GM12878 (cell line): Measurements from ENCODE around the gene COX6B1. TPM values are rescaled to one million over a fixed set of nuclear protein-coding genes. Genes with fewer than 3 reads are reported as not detected.

Experiments
- ATAC-seq: fragments of 200-7000 bp; cut with Tn5 transposase; 3 replicates; pipeline ENCODE4 v1.9.1; 2020; ENCODE audit warnings: mild to moderate bottlenecking, moderate library complexity
- BruUV-seq: library from RNA; stranded (reverse); fragments of 400-500 nt; replicated peaks from 2 replicates; lab custom pipeline; 2021; lab: Mats Ljungman, UMichigan
- CTCF ChIA-PET: fragments of 300-600 bp; sonication (Branson Sonifier 250); formaldehyde crosslinking; extraction: SDS; loops from one replicate; lab custom pipeline; 2021; ENCODE audit warnings: inconsistent platforms; lab: Yijun Ruan, JAX
- POLR2A ChIA-PET: fragments of 350-600 bp; formaldehyde crosslinking; extraction: SDS; loops from one replicate; lab custom pipeline; 2021; ENCODE audit warnings: inconsistent platforms; lab: Charles Lee
- RAD21 ChIA-PET: fragments of 300-600 bp; sonication (Branson Sonifier 250); formaldehyde crosslinking; loops from one replicate; lab custom pipeline; 2023; ENCODE audit warnings: antibody characterized with exemption; ENCODE audit not compliant: unreplicated experiment; lab: Charles Lee
- SMC1A ChIA-PET: fragments of 300-600 bp; sonication (Branson Sonifier 250); formaldehyde crosslinking; loops from one replicate; lab custom pipeline; 2023; ENCODE audit not compliant: unreplicated experiment, uncharacterized antibody; lab: Charles Lee
- DNase-seq: peaks from one replicate; pipeline ENCODE4 v3.0.0-alpha.2; 2011; ENCODE audit warnings: low read depth, low spot score
- FAIRE-seq: peaks from 3 replicates; lab custom pipeline; 2011; peaks lifted over from hg19 to GRCh38; lab: Jason Lieb, UNC
- H2AFZ ChIP-seq: 2 replicates; pipeline ENCODE4 v1.6.0; 2011; ENCODE audit warnings: low read depth, low read length, control low read depth; ENCODE audit not compliant: control insufficient read depth
- H3K27ac ChIP-seq: 2 replicates; pipeline ENCODE4 v1.5.1; 2011; ENCODE audit warnings: control low read depth; ENCODE audit not compliant: control insufficient read depth, insufficient read depth
- H3K27me3 ChIP-seq, 2 experiments: replicated peaks in 1 of 2; 2 replicates each; pipeline versions ENCODE4 v1.6.0 to v1.6.1; 2011; ENCODE audit warnings: low read length in 1 of 2; ENCODE audit not compliant: control insufficient read depth in 2 of 2, insufficient read depth in 2 of 2
- H3K36me3 ChIP-seq, 2 experiments: 2 replicates each; pipeline ENCODE4 v1.5.1; 2011; ENCODE audit warnings: low read length in 1 of 2; ENCODE audit not compliant: control insufficient read depth in 2 of 2, insufficient read depth in 2 of 2
- H3K4me1 ChIP-seq: 2 replicates; pipeline ENCODE4 v1.6.1; 2011; ENCODE audit warnings: mild to moderate bottlenecking, low read length, moderate library complexity, mixed read lengths; ENCODE audit not compliant: control insufficient read depth, insufficient read depth
- H3K4me2 ChIP-seq: 2 replicates; pipeline ENCODE4 v1.6.0; 2011; ENCODE audit warnings: control low read depth; ENCODE audit not compliant: control insufficient read depth, insufficient read depth
- H3K4me3 ChIP-seq: fragments of 200-600 bp; sonication (generic); 2 replicates; pipeline ENCODE4 v1.5.1; 2016
- H3K79me2 ChIP-seq: 2 replicates; pipeline ENCODE4 v1.6.0; 2011; ENCODE audit warnings: low read length; ENCODE audit not compliant: control insufficient read depth, insufficient read depth
- H3K9ac ChIP-seq: 2 replicates; pipeline ENCODE4 v1.8.0; 2011; ENCODE audit warnings: low read length, control low read depth, mixed read lengths; ENCODE audit not compliant: control insufficient read depth, insufficient read depth
- H3K9me3 ChIP-seq: replicated peaks from 3 replicates; pipeline ENCODE4 v1.5.1; 2011; ENCODE audit warnings: mild to moderate bottlenecking, low read length; ENCODE audit not compliant: control insufficient read depth, insufficient read depth
- H4K20me1 ChIP-seq: 2 replicates; pipeline ENCODE4 v1.6.0; 2011; ENCODE audit not compliant: control insufficient read depth, insufficient read depth
- ASH2L ChIP-seq: fragments of 300-600, 200-600 bp; sonication (generic); IDR thresholded peaks from 2 replicates; pipeline ENCODE4 v1.6.1; 2017; ENCODE audit warnings: low read depth, mild to moderate bottlenecking, borderline replicate concordance
- CBFB ChIP-seq: IDR thresholded peaks from 2 replicates; pipeline ENCODE4 v1.6.1; 2016; ENCODE audit warnings: antibody characterized with exemption, low read depth
- CEBPZ ChIP-seq: fragments of 150-350 bp; IDR thresholded peaks from 2 replicates; pipeline ENCODE4 v1.6.1; 2016; ENCODE audit warnings: low read depth, low read length
- DPF2 ChIP-seq: fragments of 450-650 bp; IDR thresholded peaks from 2 replicates; pipeline ENCODE4 v1.6.1; 2017; ENCODE audit warnings: mild to moderate bottlenecking
- ETV6 ChIP-seq, 2 experiments: fragments of 450-650 bp in 1 of 2; IDR thresholded peaks in 1 of 2; conservative IDR thresholded peaks in 1 of 2; 2 replicates each; pipeline ENCODE4 v1.6.1; 2014; ENCODE audit warnings: antibody characterized with exemption in 1 of 2, borderline replicate concordance in 1 of 2, low read depth in 1 of 2, mild to moderate bottlenecking in 1 of 2, moderate library complexity in 1 of 2
- FOS ChIP-seq: IDR thresholded peaks from 3 replicates; pipeline ENCODE4 v1.6.1; 2011; ENCODE audit warnings: borderline replicate concordance; ENCODE audit not compliant: insufficient read length; ENCODE audit errors: extremely low read depth
- GATAD2B ChIP-seq: fragments of 450-650 bp; conservative IDR thresholded peaks from 2 replicates; pipeline ENCODE4 v1.6.1; 2017; ENCODE audit warnings: low read depth, mild to moderate bottlenecking, moderate library complexity
- IKZF1 ChIP-seq: fragments of 450-650 bp; conservative IDR thresholded peaks from 2 replicates; pipeline ENCODE4 v1.6.1; 2017; ENCODE audit warnings: antibody characterized with exemption, mild to moderate bottlenecking
- IRF3 ChIP-seq: fragments of 450-650 bp; IDR thresholded peaks from 2 replicates; pipeline ENCODE4 v1.6.1; 2014; ENCODE audit warnings: mild to moderate bottlenecking
- LARP7 ChIP-seq: fragments of 450-650 bp; IDR thresholded peaks from 2 replicates; pipeline ENCODE4 v1.6.1; 2017; ENCODE audit warnings: mild to moderate bottlenecking
- MEF2B ChIP-seq: fragments of 450-650 bp; IDR thresholded peaks from 2 replicates; pipeline ENCODE4 v1.6.1; 2018; ENCODE audit warnings: mild to moderate bottlenecking, moderate library complexity; ENCODE audit not compliant: partially characterized antibody, poor library complexity, severe bottlenecking
- MXI1 ChIP-seq: fragments of 150-350 bp; IDR thresholded peaks from 2 replicates; pipeline ENCODE4 v1.6.1; 2011; ENCODE audit warnings: low read depth, mild to moderate bottlenecking, inconsistent platforms, low read length, improper control_type of control experiment
- NBN ChIP-seq: fragments of 450-650 bp; IDR thresholded peaks from 2 replicates; pipeline ENCODE4 v1.6.1; 2016
- PRDM15 ChIP-seq: fragments of 450-650 bp; formaldehyde crosslinking; IDR thresholded peaks from 2 replicates; pipeline ENCODE4 v1.4.0; 2020; ENCODE audit warnings: mild to moderate bottlenecking, moderate library complexity
- SP1 ChIP-seq: IDR thresholded peaks from one replicate; pipeline ENCODE4 v1.6.1; 2011; ENCODE audit warnings: low read depth, low read length
- SRF ChIP-seq, 2 experiments: IDR thresholded peaks; 2 replicates each; pipeline ENCODE4 v1.6.1; 2011; ENCODE audit warnings: low read depth in 2 of 2, low read length in 2 of 2, mild to moderate bottlenecking in 1 of 2, moderate library complexity in 1 of 2
- STAT3 ChIP-seq: IDR thresholded peaks from 2 replicates; pipeline ENCODE4 v1.6.1; 2011; ENCODE audit warnings: low read depth, low read length, improper control_type of control experiment
- WGBS: methylation state at CpG from one replicate; pipeline ENCODE4 v1.1.6; 2016; ENCODE audit warnings: low lambda C conversion rate; ENCODE audit not compliant: insufficient replicate concordance, insufficient coverage; ENCODE audit errors: missing lambda C conversion rate; 5-methylcytosine and 5-hydroxymethylcytosine counted together
- in situ Hi-C: fragments of 300-500 bp; cut with MboI; formaldehyde crosslinking; loops from 9 replicates; pipeline ENCODE4 v1.14.3; 2018; ENCODE audit warnings: mixed read lengths
- intact Hi-C: fragments of 100-400 bp; cut with micrococcal nuclease; formaldehyde crosslinking; loops from one replicate; pipeline ENCODE4 v1.14.2; 2022; ENCODE audit not compliant: unreplicated experiment
- polyA plus RNA-seq, 11 experiments: library from polyadenylated mRNA; depleted of rRNA in 4 of 11; unstranded in 6 of 11; stranded (reverse) in 5 of 11; fragments of >200 nt; fragmentation: Nextera tagmentation in 4 of 11; fragmentation: Illumina TruSeq in 1 of 11; extraction: Ambion mirVana in 4 of 11; extraction: Trizol in 1 of 11; gene quantifications; 1 replicate in 1 of 11; 2 replicates in 10 of 11; pipeline versions ENCODE4 v1.2.1 to v1.2.3, GENCODE V29; 2011 to 2016; ENCODE audit warnings: inconsistent platforms in 2 of 11, missing spikeins in 2 of 11, low read depth in 1 of 11
- total RNA-seq, 4 experiments: library from RNA; depleted of rRNA in 3 of 4; stranded (reverse); fragments of >200 nt in 3 of 4; fragmentation: Illumina TruSeq in 1 of 4; extraction: Trizol in 1 of 4; gene quantifications; 2 replicates each; pipeline versions ENCODE4 v1.2.1 to v1.2.3, GENCODE V29; 2013 to 2021

COX6B1 gene
- total and polyA plus RNA-seq, 10 of the 15 experiments (the other 5 are each of a cell fraction or from before 2014, with no cell fraction given) = 500 to 1,700 (median 862) TPM

GRCh38 chr19:35669974-35670373 is 21.9 kb downstream of the COX6B1 start:
- intact Hi-C loops = no loop called here
- TF ChIP-seq MEF2B (no peak), PRDM15 (CRISPR knock-in tag) (no peak), IKZF1 (no peak), ETV6 (conservative IDR thresholded peaks at IDR 0.05 in 1 of 2, IDR thresholded peaks at IDR 0.05 in 1 of 2; ENCODE audit: borderline replicate concordance in 1 of 2, low read depth in 1 of 2) (no peak), SP1 (no peak), MXI1 (no peak), CBFB (no peak), LARP7 (no peak), STAT3 (no peak), IRF3 (no peak), DPF2 (no peak), GATAD2B (no peak), CEBPZ (no peak), SRF (IDR thresholded peaks at IDR 0.05; ENCODE audit: low read depth in 2 of 2, low read length in 2 of 2) (no peak), NBN (no peak), ASH2L (no peak), FOS (no peak)
- TF ChIP-seq, all 136 proteins: peak for 0
- Histone ChIP-seq H3K79me2 (no peaks in the 10 kb centered on the region), H3K9me3 (no peaks in the 10 kb centered on the region), H3K4me3 (no peak overlapping the region), H3K4me2 (no peak overlapping the region), H2AFZ (no peak overlapping the region), H3K27me3 (no peaks in the 10 kb centered on the region), H3K27ac (no peak overlapping the region), H4K20me1 (no peaks in the 10 kb centered on the region), H3K9ac (no peak overlapping the region), H3K36me3 (0 out of 4 replicates have a peak, but pooled peaks cover 0 to 2% of the 10 kb centered on the region in 2 experiments), H3K4me1 (peaks cover 4% of the 10 kb centered on the region)
- WGBS = 43% methylated on average over 4 of the region's 4 CpGs
- FAIRE-seq (no peak), DNase-seq (no peak), ATAC-seq (no peak)
- SMC1A ChIA-PET = no interaction called here
- CTCF ChIA-PET = interaction anchor here (0.6 kb wide), 1 partner anchor 86 kb away, joined by 3 read pairs; no protein-coding TSS in a partner anchor
- RAD21 ChIA-PET = no interaction called here
- POLR2A ChIA-PET = interaction anchor here (0.6 kb wide), 1 partner anchor 20 kb away, joined by 4 read pairs; no protein-coding TSS in a partner anchor
- no TSS peak for BruUV-seq
- in situ Hi-C loops = no loop called here
